Measurements from ENCODE around the gene ARHGAP30.
A peak's percentile ranks its signal among the peaks of the same experiment; 100 is the strongest.
"Not testable (repeated sequence)": the region's sequence is repeated elsewhere in the genome, so short reads cannot be mapped to it uniquely, and the experiment has no call there.

The ARHGAP30 gene

GRCh38 chr1:161069731-161070270 lies at the start of gene ARHGAP30:
TSS of gene ARHGAP30 (minus strand) at chr1:161069891. CDS start at chr1:161069624, 267 bp downstream.
- peak; percentile 42 to 77 for DNase-seq (ENCODE audit: low read depth in 1 of 2, low spot score in 1 of 2)

GRCh38 chr1:161117759-161118581 lies 48.3 kb upstream of the ARHGAP30 start, which contains the start of the genes NIT1 and PFDN2:
TSS of gene NIT1 (plus strand) at chr1:161118105. CDS start at chr1:161118177, 72 bp downstream.
TSS of gene PFDN2 (minus strand) at chr1:161118037. CDS start at chr1:161118026, 11 bp downstream.
- DNase-seq (ENCODE audit: low read depth in 1 of 2, low spot score in 1 of 2): peak; percentile 74 to 85

- DNase-seq (ENCODE audit: low read depth in 1 of 2, low spot score in 1 of 2): not testable (repeated sequence)
Observed at GRCh38 chr1:161115961-161116360, 46.3 kb upstream of the ARHGAP30 start.

GRCh38 chr1:161115132-161115711 lies 45.5 kb upstream of the ARHGAP30 start:
- no peak for DNase-seq (ENCODE audit: low read depth in 1 of 2, low spot score in 1 of 2)

DNA sequence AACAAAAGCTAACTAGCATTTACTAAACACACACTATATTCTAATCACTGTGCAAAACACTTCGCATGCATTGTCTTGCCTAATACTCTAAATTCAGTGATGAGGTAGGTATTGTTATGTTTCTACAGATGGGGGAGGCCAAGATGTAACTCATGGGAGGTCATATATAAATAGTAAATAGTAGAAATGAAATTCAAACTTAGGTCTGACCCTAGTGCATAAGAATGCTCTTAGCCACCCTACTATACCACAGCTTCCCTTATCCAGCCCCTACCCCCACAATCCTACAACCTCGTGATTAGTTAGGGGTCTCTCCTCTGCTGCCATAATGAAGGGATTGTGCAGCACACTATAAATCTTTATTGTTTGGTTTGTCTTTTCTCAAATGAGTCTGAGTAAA lies 44.9 kb upstream of the ARHGAP30 start:
- no peak for DNase-seq (ENCODE audit: low read depth in 1 of 2, low spot score in 1 of 2)

DNA sequence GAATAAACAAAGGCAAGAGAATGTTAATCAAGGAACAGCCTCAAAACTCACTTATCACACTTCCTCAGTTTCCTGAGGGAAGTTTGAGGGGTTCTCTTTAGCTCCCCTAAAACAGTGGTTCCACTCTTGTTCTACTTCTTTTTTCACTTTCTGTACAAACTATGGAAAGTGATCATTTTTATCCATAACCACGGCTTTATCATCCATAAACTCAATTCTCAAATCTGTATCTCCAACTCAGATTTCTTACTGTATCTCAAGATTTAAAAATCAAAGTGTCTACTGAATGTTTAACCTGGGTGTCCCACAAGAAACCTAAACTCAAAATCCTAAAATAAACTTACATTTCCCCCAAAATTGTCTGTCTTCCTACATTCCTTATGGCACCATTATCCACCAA lies 44.2 kb upstream of the ARHGAP30 start:
- no peak for DNase-seq (ENCODE audit: low read depth in 1 of 2, low spot score in 1 of 2)

DNA sequence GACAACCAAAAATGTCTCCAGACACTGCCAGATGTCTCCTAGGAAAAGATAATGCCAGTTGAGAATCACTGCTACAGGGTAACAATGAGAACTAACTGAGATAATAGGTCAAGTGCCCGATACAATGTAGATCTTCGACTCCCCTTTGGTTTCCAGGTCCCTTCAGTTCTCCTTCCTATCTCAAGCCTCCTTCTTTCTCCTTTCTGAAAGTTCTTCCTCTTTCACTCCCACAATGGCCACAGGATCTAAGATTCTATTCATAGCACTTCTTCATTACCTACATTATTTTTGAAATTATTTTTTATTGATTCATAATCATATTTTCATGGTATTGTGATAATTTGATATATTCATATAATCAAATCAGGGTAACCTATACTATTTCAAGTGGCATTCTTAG lies 41.8 kb upstream of the ARHGAP30 start:
- DNase-seq (ENCODE audit: low read depth in 1 of 2, low spot score in 1 of 2): no peak

GRCh38 chr1:161111117-161111516 lies 41.4 kb upstream of the ARHGAP30 start:
- no peak for DNase-seq (ENCODE audit: low read depth in 1 of 2, low spot score in 1 of 2)

- DNase-seq (ENCODE audit: low read depth in 1 of 2, low spot score in 1 of 2): no peak
Observed at GRCh38 chr1:161106431-161106830, 36.7 kb upstream of the ARHGAP30 start.

GRCh38 chr1:161100556-161100955 lies 30.9 kb upstream of the ARHGAP30 start:
- DNase-seq (ENCODE audit: low read depth in 1 of 2, low spot score in 1 of 2): no peak

DNA sequence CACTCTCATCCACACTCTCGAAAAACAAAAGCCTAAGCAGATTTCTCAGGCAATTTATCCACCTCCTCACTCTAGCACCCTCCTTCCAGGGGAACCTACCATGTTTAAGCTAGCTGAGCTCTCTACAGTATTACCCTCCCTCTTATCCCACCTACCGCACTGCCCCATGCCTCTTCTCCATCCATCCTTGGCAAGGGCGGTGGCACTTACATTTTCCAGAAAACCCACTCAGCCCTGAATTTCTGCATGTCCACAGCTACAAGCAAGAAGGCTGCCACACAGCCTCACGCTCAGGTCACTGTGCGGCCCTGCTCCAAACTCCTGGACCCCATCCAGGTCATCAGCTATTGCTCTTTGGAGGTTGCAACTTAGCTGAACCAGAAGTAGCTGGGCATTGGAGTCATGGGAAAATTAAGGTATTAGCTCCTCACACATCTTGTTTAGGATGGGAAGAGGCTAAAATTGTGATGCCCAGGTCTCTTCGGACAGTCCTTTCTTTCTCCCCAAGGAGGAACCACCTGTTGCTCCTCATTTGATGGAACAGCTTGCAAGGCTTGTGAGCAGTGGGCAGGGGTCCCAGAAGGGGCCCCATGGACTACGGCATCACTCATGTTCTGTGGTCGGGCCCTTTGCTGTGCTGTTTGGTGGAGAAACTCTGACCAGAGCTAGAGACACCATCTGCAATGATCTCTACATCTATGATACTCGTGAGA lies 29.6 kb upstream of the ARHGAP30 start:
- DNase-seq (ENCODE audit: low read depth in 1 of 2, low spot score in 1 of 2): no peak

- DNase-seq (ENCODE audit: low read depth in 1 of 2, low spot score in 1 of 2): peak; percentile 28 to 49
Observed at GRCh38 chr1:161098210-161099068, 28.7 kb upstream of the ARHGAP30 start, which contains the start of gene KLHDC9. TSS of gene KLHDC9 (plus strand) at chr1:161098361. CDS start at chr1:161098536, 175 bp downstream.

GRCh38 chr1:161096530-161096929 lies 26.8 kb upstream of the ARHGAP30 start:
- no peak for DNase-seq (ENCODE audit: low read depth in 1 of 2, low spot score in 1 of 2)

GRCh38 chr1:161096015-161096414 lies 26.3 kb upstream of the ARHGAP30 start:
- DNase-seq (ENCODE audit: low read depth in 1 of 2, low spot score in 1 of 2): no peak

GRCh38 chr1:161095230-161095629 lies 25.5 kb upstream of the ARHGAP30 start:
- DNase-seq (ENCODE audit: low read depth in 1 of 2, low spot score in 1 of 2): no peak

- DNase-seq (ENCODE audit: low read depth in 1 of 2, low spot score in 1 of 2): no peak
Observed at GRCh38 chr1:161094481-161094880, 24.8 kb upstream of the ARHGAP30 start.

DNA sequence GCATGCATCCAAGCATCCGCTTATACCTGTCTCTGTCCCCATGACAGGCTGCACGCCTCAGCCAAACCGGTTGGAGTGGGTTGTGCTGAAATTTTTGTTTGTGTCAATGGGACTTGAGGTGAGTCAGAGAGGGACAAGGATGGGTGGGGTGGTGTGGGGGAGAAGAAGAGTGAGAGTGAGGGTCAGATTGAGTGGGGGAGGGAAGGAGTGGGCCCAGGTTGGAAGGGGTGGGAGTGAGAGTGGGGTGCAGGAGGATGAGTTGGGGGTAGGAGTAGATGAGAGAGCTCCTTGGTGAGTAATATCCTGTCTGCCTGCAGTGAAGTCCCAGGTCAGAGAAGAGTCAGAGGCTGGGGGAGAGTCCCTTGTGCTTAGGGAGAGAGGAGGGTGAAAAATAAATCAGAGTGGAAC lies 22.9 kb upstream of the ARHGAP30 start:
- DNase-seq (ENCODE audit: low read depth in 1 of 2, low spot score in 1 of 2): peak; percentile 24 to 52

- DNase-seq (ENCODE audit: low read depth in 1 of 2, low spot score in 1 of 2): no peak
Observed at GRCh38 chr1:161091796-161092507, 22.3 kb upstream of the ARHGAP30 start.

DNA sequence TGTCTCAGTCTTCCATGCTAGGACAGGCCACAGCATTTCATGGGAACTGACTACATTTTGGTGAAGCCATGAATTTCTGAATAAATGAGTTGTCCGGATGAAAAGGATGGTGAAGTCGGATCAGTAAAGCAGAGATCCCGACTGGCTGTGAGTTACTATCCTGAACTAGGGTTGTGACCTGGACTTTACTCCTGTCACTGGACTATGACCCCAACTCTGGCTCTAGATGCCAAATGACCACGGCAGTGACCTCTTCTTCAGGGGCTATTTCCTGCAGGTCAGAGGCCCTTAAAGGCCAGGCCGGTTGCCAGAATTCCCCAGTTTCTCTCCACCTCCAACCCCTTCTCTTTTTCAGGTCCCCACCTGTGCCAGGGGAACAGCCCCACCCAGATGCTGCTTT lies 21.4 kb upstream of the ARHGAP30 start:
- DNase-seq (ENCODE audit: low read depth in 1 of 2, low spot score in 1 of 2): no peak

- DNase-seq (ENCODE audit: low read depth in 1 of 2, low spot score in 1 of 2): no peak
Observed at GRCh38 chr1:161090617-161091016, 20.9 kb upstream of the ARHGAP30 start.

Data from activated CD4-positive, alpha-beta T cell treated with anti-CD3 and anti-CD28 coated beads, Interleukin-2, amount 50 U/mL, for 24 hours (primary cell).